H1 (cell line): Measurements from ENCODE around the gene ZFYVE16. TPM values are rescaled to one million over a fixed set of nuclear protein-coding genes. Genes with fewer than 3 reads are reported as not detected.

Source experiments
- BCL11A ChIP-seq, 2 experiments: IDR thresholded peaks; one replicate each; pipeline ENCODE4 v1.6.1; 2011; ENCODE audit warnings: low read depth in 2 of 2, low read length in 2 of 2, mild to moderate bottlenecking in 2 of 2
- EGR1 ChIP-seq: IDR thresholded peaks from 2 replicates; pipeline ENCODE4 v1.6.1; 2011; ENCODE audit warnings: low read depth, low read length, borderline replicate concordance
- EZH2 ChIP-seq: fragments of 200-600 bp; sonication (generic); IDR thresholded peaks from 2 replicates; pipeline ENCODE4 v1.7.1; 2012; ENCODE audit warnings: low read depth, mild to moderate bottlenecking, moderate library complexity, low read length, inconsistent platforms; ENCODE audit not compliant: severe bottlenecking
- KDM1A ChIP-seq: fragments of 200-600, 300-600 bp; sonication (generic); IDR thresholded peaks from 2 replicates; pipeline ENCODE4 v1.7.1; 2016; ENCODE audit warnings: mild to moderate bottlenecking, low read length, borderline replicate concordance
- NRF1 ChIP-seq: IDR thresholded peaks from 2 replicates; pipeline ENCODE4 v1.6.1; 2011; ENCODE audit warnings: mild to moderate bottlenecking, low read depth, low read length, improper control_type of control experiment
- RAD21 ChIP-seq, 2 experiments: IDR thresholded peaks in 1 of 2; conservative IDR thresholded peaks in 1 of 2; 2 replicates each; pipeline ENCODE4 v1.6.1; 2011; ENCODE audit warnings: low read depth in 2 of 2, low read length in 2 of 2, improper control_type of control experiment in 1 of 2, inconsistent platforms in 1 of 2, mild to moderate bottlenecking in 1 of 2, moderate library complexity in 1 of 2
- RXRA ChIP-seq: IDR thresholded peaks from 2 replicates; pipeline ENCODE4 v1.6.1; 2011; ENCODE audit warnings: low read depth, mild to moderate bottlenecking, low read length, moderate library complexity; ENCODE audit not compliant: insufficient read depth
- TBP ChIP-seq: IDR thresholded peaks from 2 replicates; pipeline ENCODE4 v1.6.1; 2011; ENCODE audit warnings: low read depth, low read length, improper control_type of control experiment
- YY1 ChIP-seq: IDR thresholded peaks from 2 replicates; pipeline ENCODE4 v1.6.1; 2011; ENCODE audit warnings: low read depth, mild to moderate bottlenecking, low read length
- polyA plus RNA-seq, 7 experiments: library from polyadenylated mRNA; depleted of rRNA in 3 of 7; stranded (reverse) in 5 of 7; unstranded in 2 of 7; fragments of >200 nt in 5 of 7; fragments of 200-250 nt in 2 of 7; gene quantifications; 1 replicate in 5 of 7; 2 replicates in 1 of 7; 4 replicates in 1 of 7; pipeline versions ENCODE4 v1.2.1 to v1.2.3, GENCODE V29; 2011 to 2013; ENCODE audit warnings: missing spikeins in 2 of 7, mixed read lengths in 2 of 7
- total RNA-seq: library from RNA; stranded (reverse); fragmentation: NEBNext Ultra II Directional; extraction: Animal tissue kit (Norgen Biotek cat#: 25700); gene quantifications from 2 replicates; pipeline ENCODE4 v1.2.1, GENCODE V29; 2021
- TF ChIP-seq, protein P1 (sequence below): fragments of 300-600 bp; sonication (generic); IDR thresholded peaks from 2 replicates; pipeline ENCODE4 v1.7.1; 2012; ENCODE audit warnings: low read length, moderate library complexity, mild to moderate bottlenecking, inconsistent platforms; ENCODE audit not compliant: insufficient replicate concordance
- TF ChIP-seq, protein P2 (sequence below): IDR thresholded peaks from 2 replicates; pipeline ENCODE4 v1.6.1; 2011; ENCODE audit warnings: low read length, improper control_type of control experiment

ZFYVE16 gene
- total and polyA plus RNA-seq, 2 of the 8 experiments (the other 6 are each of a cell fraction or from before 2014, with no cell fraction given): 3.6 to 24.2 TPM

DNA sequence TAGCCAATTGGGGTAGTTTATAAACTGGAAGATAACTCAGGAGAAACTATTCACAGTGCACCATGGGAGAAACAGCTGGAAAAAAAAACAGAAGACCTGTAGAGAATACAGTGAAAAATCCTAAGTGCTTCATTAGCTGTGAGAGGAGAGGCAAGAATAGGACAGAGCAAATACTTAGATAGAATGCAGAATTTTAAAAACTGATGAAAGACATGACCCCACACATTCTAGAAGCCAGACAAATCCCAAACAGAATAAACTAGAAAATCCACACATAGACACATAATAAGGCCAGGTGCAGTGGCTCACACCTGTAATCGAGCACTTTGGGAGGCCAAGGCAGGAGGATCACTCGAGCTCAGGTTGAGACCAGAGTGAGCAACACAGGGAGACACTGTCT, 72.5 kb downstream of the ZFYVE16 start (continued):
- TF ChIP-seq, protein P1, sequence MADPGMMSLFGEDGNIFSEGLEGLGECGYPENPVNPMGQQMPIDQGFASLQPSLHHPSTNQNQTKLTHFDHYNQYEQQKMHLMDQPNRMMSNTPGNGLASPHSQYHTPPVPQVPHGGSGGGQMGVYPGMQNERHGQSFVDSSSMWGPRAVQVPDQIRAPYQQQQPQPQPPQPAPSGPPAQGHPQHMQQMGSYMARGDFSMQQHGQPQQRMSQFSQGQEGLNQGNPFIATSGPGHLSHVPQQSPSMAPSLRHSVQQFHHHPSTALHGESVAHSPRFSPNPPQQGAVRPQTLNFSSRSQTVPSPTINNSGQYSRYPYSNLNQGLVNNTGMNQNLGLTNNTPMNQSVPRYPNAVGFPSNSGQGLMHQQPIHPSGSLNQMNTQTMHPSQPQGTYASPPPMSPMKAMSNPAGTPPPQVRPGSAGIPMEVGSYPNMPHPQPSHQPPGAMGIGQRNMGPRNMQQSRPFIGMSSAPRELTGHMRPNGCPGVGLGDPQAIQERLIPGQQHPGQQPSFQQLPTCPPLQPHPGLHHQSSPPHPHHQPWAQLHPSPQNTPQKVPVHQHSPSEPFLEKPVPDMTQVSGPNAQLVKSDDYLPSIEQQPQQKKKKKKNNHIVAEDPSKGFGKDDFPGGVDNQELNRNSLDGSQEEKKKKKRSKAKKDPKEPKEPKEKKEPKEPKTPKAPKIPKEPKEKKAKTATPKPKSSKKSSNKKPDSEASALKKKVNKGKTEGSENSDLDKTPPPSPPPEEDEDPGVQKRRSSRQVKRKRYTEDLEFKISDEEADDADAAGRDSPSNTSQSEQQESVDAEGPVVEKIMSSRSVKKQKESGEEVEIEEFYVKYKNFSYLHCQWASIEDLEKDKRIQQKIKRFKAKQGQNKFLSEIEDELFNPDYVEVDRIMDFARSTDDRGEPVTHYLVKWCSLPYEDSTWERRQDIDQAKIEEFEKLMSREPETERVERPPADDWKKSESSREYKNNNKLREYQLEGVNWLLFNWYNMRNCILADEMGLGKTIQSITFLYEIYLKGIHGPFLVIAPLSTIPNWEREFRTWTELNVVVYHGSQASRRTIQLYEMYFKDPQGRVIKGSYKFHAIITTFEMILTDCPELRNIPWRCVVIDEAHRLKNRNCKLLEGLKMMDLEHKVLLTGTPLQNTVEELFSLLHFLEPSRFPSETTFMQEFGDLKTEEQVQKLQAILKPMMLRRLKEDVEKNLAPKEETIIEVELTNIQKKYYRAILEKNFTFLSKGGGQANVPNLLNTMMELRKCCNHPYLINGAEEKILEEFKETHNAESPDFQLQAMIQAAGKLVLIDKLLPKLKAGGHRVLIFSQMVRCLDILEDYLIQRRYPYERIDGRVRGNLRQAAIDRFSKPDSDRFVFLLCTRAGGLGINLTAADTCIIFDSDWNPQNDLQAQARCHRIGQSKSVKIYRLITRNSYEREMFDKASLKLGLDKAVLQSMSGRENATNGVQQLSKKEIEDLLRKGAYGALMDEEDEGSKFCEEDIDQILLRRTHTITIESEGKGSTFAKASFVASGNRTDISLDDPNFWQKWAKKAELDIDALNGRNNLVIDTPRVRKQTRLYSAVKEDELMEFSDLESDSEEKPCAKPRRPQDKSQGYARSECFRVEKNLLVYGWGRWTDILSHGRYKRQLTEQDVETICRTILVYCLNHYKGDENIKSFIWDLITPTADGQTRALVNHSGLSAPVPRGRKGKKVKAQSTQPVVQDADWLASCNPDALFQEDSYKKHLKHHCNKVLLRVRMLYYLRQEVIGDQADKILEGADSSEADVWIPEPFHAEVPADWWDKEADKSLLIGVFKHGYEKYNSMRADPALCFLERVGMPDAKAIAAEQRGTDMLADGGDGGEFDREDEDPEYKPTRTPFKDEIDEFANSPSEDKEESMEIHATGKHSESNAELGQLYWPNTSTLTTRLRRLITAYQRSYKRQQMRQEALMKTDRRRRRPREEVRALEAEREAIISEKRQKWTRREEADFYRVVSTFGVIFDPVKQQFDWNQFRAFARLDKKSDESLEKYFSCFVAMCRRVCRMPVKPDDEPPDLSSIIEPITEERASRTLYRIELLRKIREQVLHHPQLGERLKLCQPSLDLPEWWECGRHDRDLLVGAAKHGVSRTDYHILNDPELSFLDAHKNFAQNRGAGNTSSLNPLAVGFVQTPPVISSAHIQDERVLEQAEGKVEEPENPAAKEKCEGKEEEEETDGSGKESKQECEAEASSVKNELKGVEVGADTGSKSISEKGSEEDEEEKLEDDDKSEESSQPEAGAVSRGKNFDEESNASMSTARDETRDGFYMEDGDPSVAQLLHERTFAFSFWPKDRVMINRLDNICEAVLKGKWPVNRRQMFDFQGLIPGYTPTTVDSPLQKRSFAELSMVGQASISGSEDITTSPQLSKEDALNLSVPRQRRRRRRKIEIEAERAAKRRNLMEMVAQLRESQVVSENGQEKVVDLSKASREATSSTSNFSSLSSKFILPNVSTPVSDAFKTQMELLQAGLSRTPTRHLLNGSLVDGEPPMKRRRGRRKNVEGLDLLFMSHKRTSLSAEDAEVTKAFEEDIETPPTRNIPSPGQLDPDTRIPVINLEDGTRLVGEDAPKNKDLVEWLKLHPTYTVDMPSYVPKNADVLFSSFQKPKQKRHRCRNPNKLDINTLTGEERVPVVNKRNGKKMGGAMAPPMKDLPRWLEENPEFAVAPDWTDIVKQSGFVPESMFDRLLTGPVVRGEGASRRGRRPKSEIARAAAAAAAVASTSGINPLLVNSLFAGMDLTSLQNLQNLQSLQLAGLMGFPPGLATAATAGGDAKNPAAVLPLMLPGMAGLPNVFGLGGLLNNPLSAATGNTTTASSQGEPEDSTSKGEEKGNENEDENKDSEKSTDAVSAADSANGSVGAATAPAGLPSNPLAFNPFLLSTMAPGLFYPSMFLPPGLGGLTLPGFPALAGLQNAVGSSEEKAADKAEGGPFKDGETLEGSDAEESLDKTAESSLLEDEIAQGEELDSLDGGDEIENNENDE: no peak
- TF ChIP-seq RXRA (no peak), BCL11A (IDR thresholded peaks at IDR 0.05; ENCODE audit: low read depth in 2 of 2, low read length in 2 of 2) (no peak), EGR1 (no peak), NRF1 (no peak), RAD21 (IDR thresholded peaks at IDR 0.05 in 1 of 2, conservative IDR thresholded peaks at IDR 0.05 in 1 of 2; ENCODE audit: low read depth in 2 of 2, low read length in 2 of 2) (no peak), YY1 (no peak), TBP (no peak), EZH2 (no peak), KDM1A (no peak)
- TF ChIP-seq, protein P2, sequence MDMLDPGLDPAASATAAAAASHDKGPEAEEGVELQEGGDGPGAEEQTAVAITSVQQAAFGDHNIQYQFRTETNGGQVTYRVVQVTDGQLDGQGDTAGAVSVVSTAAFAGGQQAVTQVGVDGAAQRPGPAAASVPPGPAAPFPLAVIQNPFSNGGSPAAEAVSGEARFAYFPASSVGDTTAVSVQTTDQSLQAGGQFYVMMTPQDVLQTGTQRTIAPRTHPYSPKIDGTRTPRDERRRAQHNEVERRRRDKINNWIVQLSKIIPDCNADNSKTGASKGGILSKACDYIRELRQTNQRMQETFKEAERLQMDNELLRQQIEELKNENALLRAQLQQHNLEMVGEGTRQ: no peak
